ENCODE results near the gene PPIE. TPM values are rescaled to one million over a fixed set of nuclear protein-coding genes. Genes with fewer than 3 reads are reported as not detected.
"Not testable (repeated sequence)": the region's sequence is repeated elsewhere in the genome, so short reads cannot be mapped to it uniquely, and the experiment has no call there.

PPIE gene
- total RNA-seq, 2 donors from 2014 or later, result 57.2 to 60.2 TPM

GRCh38 chr1:39761016-39761415, 22.3 kb downstream of the PPIE start:
- Histone ChIP-seq H3K27me3 (replicated peaks; ENCODE audit: insufficient read depth) (no peaks in the 10 kb centered on the region), H3K27ac (no peak overlapping the region), H3K9me3 (no peaks in the 10 kb centered on the region), H3K36me3 (peaks cover 3% of the 10 kb centered on the region in 2 donors), H3K4me3 (no peak overlapping the region), H3K4me1 (replicated peaks) (no peaks in the 10 kb centered on the region)
- no peak for DNase-seq (ENCODE audit: low spot score)
- intact Hi-C loops (cut with DNase I), result no loop called here
- 86% methylated on average over 9 of the region's 9 CpGs for WGBS
- no peak for TF ChIP-seq POLR2AphosphoS5 (IDR thresholded peaks at IDR 0.05)
- no peak for TF ChIP-seq POLR2A (IDR thresholded peaks at IDR 0.05)
- no peak for TF ChIP-seq CTCF (IDR thresholded peaks at IDR 0.05)

GRCh38 chr1:39761557-39762260, 23.0 kb downstream of the PPIE start:
- Histone ChIP-seq H3K27ac (no peak overlapping the region), H3K27me3 (replicated peaks; ENCODE audit: insufficient read depth) (no peaks in the 10 kb centered on the region), H3K36me3 (peaks cover 0 to 3% of the 10 kb centered on the region in 2 donors), H3K4me1 (replicated peaks) (no peaks in the 10 kb centered on the region), H3K9me3 (no peaks in the 10 kb centered on the region), H3K4me3 (no peak overlapping the region)
- intact Hi-C loops (cut with DNase I), result no loop called here
- TF ChIP-seq CTCF (IDR thresholded peaks at IDR 0.05), result no peak
- no peak for TF ChIP-seq POLR2A (IDR thresholded peaks at IDR 0.05)
- TF ChIP-seq POLR2AphosphoS5 (IDR thresholded peaks at IDR 0.05), result no peak
- no peak for DNase-seq (ENCODE audit: low spot score)
- WGBS, result 74% methylated on average over 16 of the region's 16 CpGs

GRCh38 chr1:39762550-39763540, 24.2 kb downstream of the PPIE start:
- Histone ChIP-seq H3K4me3 (no peak overlapping the region), H3K4me1 (replicated peaks) (no peaks in the 10 kb centered on the region), H3K27ac (no peak overlapping the region), H3K27me3 (replicated peaks; ENCODE audit: insufficient read depth) (no peaks in the 10 kb centered on the region), H3K9me3 (no peaks in the 10 kb centered on the region), H3K36me3 (no peaks in the 10 kb centered on the region)
- intact Hi-C loops (cut with DNase I), result no loop called here
- 90% methylated on average over 30 of the region's 30 CpGs for WGBS
- TF ChIP-seq POLR2A (IDR thresholded peaks at IDR 0.05) (no peak), POLR2AphosphoS5 (IDR thresholded peaks at IDR 0.05) (no peak), CTCF (IDR thresholded peaks at IDR 0.05) (no peak)
- DNase-seq (ENCODE audit: low spot score), result no peak

- H3K4me3 ChIP-seq; intact Hi-C loops (cut with DNase I); DNase-seq (ENCODE audit: low spot score); H3K27ac ChIP-seq; H3K27me3 ChIP-seq (replicated peaks; ENCODE audit: insufficient read depth); H3K9me3 ChIP-seq; H3K4me1 ChIP-seq (replicated peaks); H3K36me3 ChIP-seq: not testable (repeated sequence)
- 88% methylated on average over 15 of the region's 18 CpGs for WGBS
These were observed 25.1 kb downstream of the PPIE start for GRCh38 chr1:39763619-39764374.

GRCh38 chr1:39764512-39764911, 25.8 kb downstream of the PPIE start:
- DNase-seq (ENCODE audit: low spot score); H3K27me3 ChIP-seq (replicated peaks; ENCODE audit: insufficient read depth); H3K36me3 ChIP-seq; H3K27ac ChIP-seq; H3K4me1 ChIP-seq (replicated peaks); H3K4me3 ChIP-seq; intact Hi-C loops (cut with DNase I); H3K9me3 ChIP-seq: not testable (repeated sequence)
- WGBS, result 89% methylated on average over 8 of the region's 19 CpGs

GRCh38 chr1:39766466-39766865, 27.8 kb downstream of the PPIE start:
- H3K4me1 ChIP-seq (replicated peaks); H3K4me3 ChIP-seq; H3K27ac ChIP-seq; H3K9me3 ChIP-seq; intact Hi-C loops (cut with DNase I); DNase-seq (ENCODE audit: low spot score); H3K27me3 ChIP-seq (replicated peaks; ENCODE audit: insufficient read depth); H3K36me3 ChIP-seq: not testable (repeated sequence)
- no CpG with 5 or more reads among the region's 5 CpGs for WGBS

- H3K36me3 ChIP-seq; H3K27ac ChIP-seq; H3K27me3 ChIP-seq (replicated peaks; ENCODE audit: insufficient read depth); H3K4me1 ChIP-seq (replicated peaks); intact Hi-C loops (cut with DNase I); H3K9me3 ChIP-seq; DNase-seq (ENCODE audit: low spot score); H3K4me3 ChIP-seq: not testable (repeated sequence)
- 81% methylated on average over 9 of the region's 19 CpGs for WGBS
These were observed 30.8 kb downstream of the PPIE start for GRCh38 chr1:39769502-39769901.

GRCh38 chr1:39770100-39771021, 31.7 kb downstream of the PPIE start:
- H3K27ac ChIP-seq; intact Hi-C loops (cut with DNase I); H3K9me3 ChIP-seq; H3K4me3 ChIP-seq; H3K4me1 ChIP-seq (replicated peaks); H3K27me3 ChIP-seq (replicated peaks; ENCODE audit: insufficient read depth); DNase-seq (ENCODE audit: low spot score); H3K36me3 ChIP-seq: not testable (repeated sequence)
- 1% methylated on average over 24 of the region's 71 CpGs for WGBS

Data from prostate gland (tissue), 2 donors.